MCF 10A (cell line): Measurements from ENCODE around the gene FXN. TPM values are rescaled to one million over a fixed set of nuclear protein-coding genes. Genes with fewer than 3 reads are reported as not detected.
A peak's percentile ranks its signal among the peaks of the same experiment; 100 is the strongest.

Source experiments
- BruUV-seq: library from RNA; stranded (reverse); fragments of 400-500 nt; replicated peaks from 2 replicates; lab custom pipeline; 2021; lab: Mats Ljungman, UMichigan
- CTCF ChIA-PET: fragments of 300-600 bp; sonication (Branson Sonifier 250); formaldehyde crosslinking; extraction: SDS; loops from one replicate; lab custom pipeline; 2021; ENCODE audit warnings: antibody characterized with exemption, inconsistent platforms; lab: Yijun Ruan, JAX
- POLR2A ChIA-PET: fragments of 300-600, 350-650 bp; sonication (Branson Sonifier 250); formaldehyde crosslinking; extraction: SDS; loops from one replicate; lab custom pipeline; 2020; ENCODE audit warnings: antibody characterized with exemption, inconsistent platforms; lab: Yijun Ruan, JAX
- DNase-seq: peaks from one replicate; pipeline ENCODE4 v3.0.0-alpha.2; 2018; ENCODE audit not compliant: unreplicated experiment
- H3K27ac Mint-ChIP-seq: one replicate; pipeline ENCODE4 v1.8.0; 2022; ENCODE audit warnings: mild to moderate bottlenecking, low read depth, mixed read lengths; ENCODE audit not compliant: unreplicated experiment
- H3K27me3 Mint-ChIP-seq: one replicate; pipeline ENCODE4 v1.8.0; 2022; ENCODE audit warnings: mixed read lengths; ENCODE audit not compliant: insufficient read depth, unreplicated experiment
- H3K36me3 Mint-ChIP-seq: one replicate; pipeline ENCODE4 v1.8.0; 2022; ENCODE audit warnings: mild to moderate bottlenecking, moderate library complexity, mixed read lengths; ENCODE audit not compliant: insufficient read depth, unreplicated experiment
- H3K4me1 Mint-ChIP-seq: one replicate; pipeline ENCODE4 v1.8.0; 2022; ENCODE audit warnings: mixed read lengths; ENCODE audit not compliant: insufficient read depth, unreplicated experiment
- H3K4me3 Mint-ChIP-seq: one replicate; pipeline ENCODE4 v1.8.0; 2022; ENCODE audit warnings: mild to moderate bottlenecking, moderate library complexity, mixed read lengths; ENCODE audit not compliant: unreplicated experiment
- H3K9me3 Mint-ChIP-seq: one replicate; pipeline ENCODE4 v1.8.0; 2022; ENCODE audit warnings: mixed read lengths; ENCODE audit not compliant: unreplicated experiment
- CTCF ChIP-seq: fragments of 200-600 bp; IDR thresholded peaks from one replicate; pipeline ENCODE4 v1.8.0; 2022; ENCODE audit warnings: antibody characterized with exemption, mild to moderate bottlenecking; ENCODE audit not compliant: unreplicated experiment
- intact Hi-C: fragments of 100-400 bp; cut with micrococcal nuclease; formaldehyde crosslinking; loops from 2 replicates; pipeline ENCODE4 v1.14.1; 2022
- total RNA-seq: library from RNA; stranded (reverse); gene quantifications from 2 replicates; pipeline ENCODE4 v1.2.3, GENCODE V29; 2022

The FXN gene
- total RNA-seq, 1 experiment from 2014 or later: 31.6 TPM

GRCh38 chr9:69132361-69132760, 96.8 kb downstream of the FXN start:
- Mint-ChIP-seq H3K4me1 (peaks cover 34% of the 10 kb centered on the region), H3K36me3 (peaks cover 4% of the 10 kb centered on the region), H3K27me3 (no peaks in the 10 kb centered on the region), H3K27ac (peak overlapping the region; percentile 77), H3K4me3 (no peak overlapping the region), H3K9me3 (no peaks in the 10 kb centered on the region)
- intact Hi-C loops: no loop called here
- DNase-seq: no peak
- no TSS peak for BruUV-seq
- no peak for TF ChIP-seq CTCF
- POLR2A ChIA-PET: interaction anchor here (0.7 to 5.9 kb wide), 16 partner anchors 10 to 63 kb away, joined by 3 to 86 read pairs (median 5); partner anchors contain the start of gene TJP2
- CTCF ChIA-PET: interaction anchor here (0.9 to 2.1 kb wide), 7 partner anchors 27 to 79 kb away, joined by 3 to 11 read pairs (median 4); partner anchors contain the start of gene TJP2

- Mint-ChIP-seq H3K4me1 (peaks cover 34% of the 10 kb centered on the region), H3K36me3 (peaks cover 14% of the 10 kb centered on the region), H3K4me3 (no peak overlapping the region), H3K27me3 (no peaks in the 10 kb centered on the region), H3K9me3 (no peaks in the 10 kb centered on the region), H3K27ac (peak overlapping the region; percentile 55)
- no peak for TF ChIP-seq CTCF
- no TSS peak for BruUV-seq
- ChIA-PET POLR2A (interaction anchor here (0.9 to 1.4 kb wide), 4 partner anchors 9 to 46 kb away, joined by 3 to 5 read pairs (median 4); no protein-coding TSS in a partner anchor), CTCF (interaction anchor here (1.0 to 1.2 kb wide), 2 partner anchors 24 to 59 kb away, joined by 3 to 4 read pairs; no protein-coding TSS in a partner anchor)
- no peak for DNase-seq
- intact Hi-C loops: no loop called here
Measured at GRCh38 chr9:69134412-69134811, 98.9 kb downstream of the FXN start.

DNA sequence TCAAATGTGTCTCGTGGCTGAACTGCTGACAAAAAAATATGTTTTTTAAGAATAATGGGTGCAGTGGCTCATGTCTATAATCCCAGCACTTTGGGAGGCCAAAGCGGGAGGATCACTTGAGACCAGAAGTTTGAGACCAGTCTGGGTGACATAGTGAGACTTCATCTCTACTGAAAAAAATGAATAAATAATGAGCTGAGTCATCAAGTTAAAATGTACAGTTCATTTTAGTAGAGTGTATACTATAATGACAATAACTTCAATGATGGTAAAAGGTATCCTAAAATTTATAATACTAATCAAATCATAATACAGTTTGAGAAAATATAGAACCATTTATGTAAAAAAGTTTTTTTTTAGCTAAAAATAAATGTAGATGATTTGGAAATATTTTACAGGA, 100.6 kb downstream of the FXN start:
- Mint-ChIP-seq H3K27ac (no peak overlapping the region), H3K4me1 (peaks cover 21% of the 10 kb centered on the region), H3K9me3 (no peaks in the 10 kb centered on the region), H3K36me3 (peaks cover 15% of the 10 kb centered on the region), H3K27me3 (no peaks in the 10 kb centered on the region), H3K4me3 (no peak overlapping the region)
- no TSS peak for BruUV-seq
- TF ChIP-seq CTCF: no peak
- POLR2A ChIA-PET: interaction anchor here (0.6 to 1.3 kb wide), 4 partner anchors 9 to 1283 kb away, joined by 3 read pairs; no protein-coding TSS in a partner anchor
- intact Hi-C loops: no loop called here
- CTCF ChIA-PET: interaction anchor here (0.6 to 1.5 kb wide), 4 partner anchors 35 to 111 kb away, joined by 3 to 8 read pairs (median 3); no protein-coding TSS in a partner anchor
- DNase-seq: no peak

DNA sequence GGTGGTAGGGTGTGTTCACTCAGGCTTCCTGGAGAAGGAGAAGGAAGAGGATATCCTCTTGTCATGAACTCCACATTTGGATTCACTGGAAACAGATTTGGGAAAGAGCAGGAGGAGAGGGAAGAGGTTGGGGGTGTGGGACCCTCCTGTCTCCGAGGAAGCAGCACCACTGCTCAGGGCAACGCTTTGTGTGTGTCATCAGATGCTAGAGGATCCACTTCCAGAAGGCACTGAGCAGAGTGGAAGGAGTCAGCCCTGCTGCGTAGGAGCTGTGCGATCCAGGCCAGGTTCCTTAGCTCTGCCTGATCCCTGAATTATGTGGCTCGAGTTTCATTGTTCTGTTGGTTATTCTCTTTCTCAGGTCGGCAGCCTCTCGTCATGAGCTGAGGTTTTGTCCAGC, 101.2 kb downstream of the FXN start:
- Mint-ChIP-seq H3K36me3 (peaks cover 15% of the 10 kb centered on the region), H3K27ac (no peak overlapping the region), H3K27me3 (no peaks in the 10 kb centered on the region), H3K4me3 (no peak overlapping the region), H3K9me3 (no peaks in the 10 kb centered on the region), H3K4me1 (peaks cover 15% of the 10 kb centered on the region)
- intact Hi-C loops: no loop called here
- TF ChIP-seq CTCF: no peak
- DNase-seq: no peak
- no TSS peak for BruUV-seq
- ChIA-PET CTCF (interaction anchor here (0.6 to 1.5 kb wide), 8 partner anchors 18 to 110 kb away, joined by 3 to 8 read pairs (median 3); no protein-coding TSS in a partner anchor), POLR2A (interaction anchor here (1.0 to 1.3 kb wide), 3 partner anchors 10 to 37 kb away, joined by 3 read pairs; no protein-coding TSS in a partner anchor)
